SU-DHL-6 (cell line): ENCODE results near the gene ADGRD1.

Experiments
- CTCF ChIP-seq: fragments of 200-600 bp; sonication (generic); IDR thresholded peaks from one replicate; pipeline ENCODE4 v1.5.1; 2017; ENCODE audit warnings: antibody characterized with exemption, mild to moderate bottlenecking, low read length, moderate library complexity; ENCODE audit not compliant: insufficient read depth, poor library complexity, severe bottlenecking
- EZH2phosphoT487 ChIP-seq: fragments of 200-600 bp; sonication (generic), shearing (Covaris generic); conservative IDR thresholded peaks from 2 replicates; pipeline ENCODE4 v1.6.1; 2018; ENCODE audit warnings: mild to moderate bottlenecking, antibody characterized with exemption, low read length, moderate library complexity, mixed read lengths

GRCh38 chr12:130944878-130945277 is 8.8 kb upstream of the ADGRD1 start:
- TF ChIP-seq CTCF, result no peak
- no peak for TF ChIP-seq EZH2phosphoT487
